NCI-H1694 treated with DMSO at 0.1 percent for 48 hours (cell line): ENCODE results near the gene MRPS26.
"Not testable (repeated sequence)": the region's sequence is repeated elsewhere in the genome, so short reads cannot be mapped to it uniquely, and the experiment has no call there.

Experiments
- DNase-seq: peaks from one replicate; lab custom pipeline; 2025; lab: John Stamatoyannopoulos, UW

The MRPS26 gene

DNA sequence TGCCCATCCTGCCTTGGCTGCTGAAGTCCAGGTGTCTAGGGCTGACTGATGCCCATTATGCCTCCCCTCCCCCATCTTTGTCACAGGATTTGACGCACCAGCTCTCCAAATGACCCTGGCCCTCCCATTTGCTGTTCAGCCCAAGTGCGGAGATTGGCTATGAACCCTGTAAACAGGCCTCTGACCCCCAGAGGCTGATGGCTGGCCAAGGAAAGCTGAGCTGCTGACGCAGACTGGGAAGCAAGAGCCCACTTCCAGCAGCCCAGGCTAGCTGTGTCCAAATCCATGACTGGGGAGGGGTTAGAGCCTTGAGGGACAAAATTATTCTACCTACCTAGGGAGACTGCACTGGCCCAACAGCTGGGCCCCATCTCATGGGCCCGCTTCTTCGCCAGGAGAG lies 3.2 kb upstream of the MRPS26 start:
- no peak for DNase-seq

DNA sequence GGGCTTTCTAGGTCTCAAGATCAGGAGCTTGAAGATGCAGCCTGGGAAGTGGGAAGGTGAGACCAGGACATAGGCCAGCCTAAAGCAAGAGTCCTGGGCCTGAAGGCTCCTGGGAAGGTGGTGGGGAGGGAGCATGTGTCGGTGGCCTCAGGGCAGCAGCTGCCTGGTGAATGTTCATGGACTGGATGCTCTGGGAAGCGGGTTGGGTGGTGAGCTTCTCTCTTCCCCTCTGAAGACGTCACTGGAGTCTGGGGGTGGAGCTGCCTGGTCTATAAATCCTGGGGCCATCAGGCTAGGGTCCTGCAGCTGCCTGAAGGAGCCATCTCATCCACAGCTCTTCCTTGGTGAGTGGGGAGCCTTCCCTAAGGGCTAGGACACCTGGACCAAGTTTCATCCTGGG lies 2.5 kb upstream of the MRPS26 start, which contains the start of gene GNRH2:
Gene GNRH2 (plus strand): TSS at position 301 of the 400 bp plus-strand sequence. CDS start 793 bp downstream, outside the sequence.
- DNase-seq = no peak

DNA sequence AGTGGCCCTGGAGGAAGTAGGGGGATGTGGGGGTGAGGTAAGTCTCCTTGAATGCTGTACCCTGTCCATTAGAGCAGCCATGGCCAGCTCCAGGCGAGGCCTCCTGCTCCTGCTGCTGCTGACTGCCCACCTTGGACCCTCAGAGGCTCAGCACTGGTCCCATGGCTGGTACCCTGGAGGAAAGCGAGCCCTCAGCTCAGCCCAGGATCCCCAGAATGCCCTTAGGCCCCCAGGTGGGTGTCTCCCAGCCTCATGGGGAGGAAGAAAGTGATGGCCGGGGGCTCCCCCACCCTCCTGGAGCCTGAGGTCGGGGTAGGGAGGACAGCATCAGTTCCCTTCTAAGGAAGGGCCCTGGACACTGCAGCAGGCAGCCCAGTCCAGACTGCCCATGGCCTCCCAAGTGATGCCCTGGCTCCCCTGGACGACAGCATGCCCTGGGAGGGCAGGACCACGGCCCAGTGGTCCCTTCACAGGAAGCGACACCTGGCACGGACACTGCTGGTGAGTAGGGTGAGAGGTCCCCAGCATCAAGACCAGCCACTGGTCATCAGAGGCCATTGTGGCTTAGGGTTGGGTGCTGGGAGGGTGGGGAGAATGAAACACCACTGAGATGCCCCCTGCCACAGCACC lies 1.4 kb upstream of the MRPS26 start:
- no peak for DNase-seq

DNA sequence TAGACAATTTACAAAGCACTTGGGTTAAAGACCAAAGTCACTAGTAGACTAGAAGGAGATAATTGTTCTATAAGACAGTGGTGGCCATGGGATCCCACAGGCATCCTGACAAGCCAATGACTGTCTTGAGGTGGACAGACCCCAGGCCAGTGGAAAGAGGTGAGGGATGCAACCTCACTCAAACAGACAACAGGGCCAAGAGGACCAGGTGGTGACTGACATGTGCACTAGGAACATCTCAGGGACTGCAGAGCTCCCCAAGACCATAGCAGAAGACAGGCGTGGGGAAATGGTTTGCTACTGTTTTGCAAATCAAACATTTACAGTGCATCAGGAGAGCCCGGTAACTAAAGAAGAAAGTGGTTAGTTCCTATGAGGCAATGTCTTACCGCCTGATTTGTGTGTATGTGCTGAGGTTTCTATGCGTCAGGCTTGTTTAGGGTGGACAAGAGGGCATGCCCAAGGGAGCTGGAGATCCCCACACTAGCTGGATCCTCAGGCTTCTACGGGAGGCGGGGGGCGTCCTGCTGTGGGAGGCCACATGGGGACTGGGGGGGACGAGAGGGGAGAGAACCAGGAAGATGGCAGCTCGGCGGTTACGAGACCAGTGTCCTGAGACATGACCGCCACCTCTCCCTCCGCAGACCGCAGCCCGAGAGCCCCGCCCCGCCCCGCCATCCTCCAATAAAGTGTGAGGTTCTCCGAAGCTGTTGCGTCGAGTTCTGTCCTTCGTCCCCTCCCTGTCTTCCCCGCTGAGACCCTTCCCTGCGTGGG lies 623 bp upstream of the MRPS26 start:
- DNase-seq = peak; percentile 57

DNA sequence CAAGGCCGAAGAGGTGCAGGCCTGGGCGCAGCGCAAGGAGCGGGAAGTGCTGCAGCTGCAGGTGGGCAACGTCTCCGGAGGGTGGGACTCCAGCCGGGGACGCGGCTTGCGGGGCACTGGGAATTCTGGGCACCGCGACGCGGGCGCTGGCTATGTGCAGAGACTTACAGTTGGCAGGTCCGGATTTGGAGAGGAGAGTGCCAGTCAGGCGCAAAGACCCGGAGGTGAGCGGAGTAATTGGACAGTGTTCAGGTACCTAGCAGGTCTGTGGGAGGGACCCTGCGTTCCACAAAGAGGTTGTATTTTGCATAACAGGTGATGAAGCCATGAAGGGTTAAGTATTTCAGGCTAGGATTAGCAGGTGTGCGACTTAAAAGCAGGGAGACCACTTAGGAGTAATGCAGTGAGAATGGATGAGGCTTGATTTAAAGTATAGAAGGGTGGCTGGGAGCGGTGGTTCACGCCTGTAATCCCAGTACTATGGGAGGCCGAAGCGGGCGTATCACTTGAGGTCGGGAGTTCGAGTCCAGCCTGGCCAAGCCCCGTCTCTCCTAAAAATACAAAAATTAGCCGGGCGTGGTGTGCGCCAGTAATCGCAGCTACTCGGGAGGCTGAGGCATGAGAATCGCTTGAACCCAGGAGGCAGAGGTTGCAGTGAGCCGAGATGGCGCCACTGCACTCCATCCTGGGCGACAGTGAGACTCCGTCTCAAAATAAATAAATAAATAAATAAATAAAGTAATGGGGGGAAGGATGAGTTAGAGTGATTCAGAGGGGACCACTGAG lies 1.0 kb downstream of the MRPS26 start:
- DNase-seq = no peak

DNA sequence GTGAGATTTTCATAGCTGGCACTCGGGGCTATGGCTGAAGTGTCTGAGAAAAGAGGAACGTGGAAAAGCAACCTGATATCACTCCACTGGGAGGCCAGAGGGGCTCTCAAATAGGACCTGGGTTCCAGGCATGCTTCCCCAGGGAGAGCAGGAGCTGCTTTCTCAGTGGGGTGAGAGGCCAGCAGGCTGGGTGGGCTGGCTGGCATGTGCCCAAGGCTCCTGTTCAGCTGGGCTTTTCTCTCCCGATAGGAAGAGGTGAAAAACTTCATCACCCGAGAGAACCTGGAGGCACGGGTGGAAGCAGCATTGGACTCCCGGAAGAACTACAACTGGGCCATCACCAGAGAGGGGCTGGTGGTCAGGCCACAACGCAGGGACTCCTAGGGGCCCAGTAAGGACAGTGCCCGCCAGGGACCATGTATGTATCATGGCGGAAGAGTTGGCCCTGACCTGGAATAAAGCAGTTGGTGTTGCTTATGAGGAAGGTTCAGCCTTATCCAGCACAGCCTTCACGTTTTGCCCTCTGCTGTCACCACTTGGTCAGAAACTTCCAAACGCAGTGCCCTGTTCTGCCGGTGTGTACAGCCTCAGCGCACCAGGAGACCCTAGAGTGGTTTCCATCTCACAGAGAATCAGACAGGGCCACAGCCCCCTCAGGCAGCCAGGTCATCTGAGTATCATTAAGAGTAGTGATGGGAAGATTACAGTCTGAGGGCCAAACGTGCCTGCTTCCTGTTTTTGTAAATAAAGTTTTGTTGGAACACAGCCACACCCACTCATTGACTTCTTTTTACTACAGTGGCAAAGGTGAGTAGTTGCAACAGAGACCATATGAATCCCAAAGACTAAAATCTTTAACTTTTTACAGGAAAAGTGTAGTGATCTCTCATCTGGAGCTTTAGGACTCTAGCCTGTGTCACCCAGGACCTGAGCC lies 1.9 kb downstream of the MRPS26 start:
- no peak for DNase-seq

DNA sequence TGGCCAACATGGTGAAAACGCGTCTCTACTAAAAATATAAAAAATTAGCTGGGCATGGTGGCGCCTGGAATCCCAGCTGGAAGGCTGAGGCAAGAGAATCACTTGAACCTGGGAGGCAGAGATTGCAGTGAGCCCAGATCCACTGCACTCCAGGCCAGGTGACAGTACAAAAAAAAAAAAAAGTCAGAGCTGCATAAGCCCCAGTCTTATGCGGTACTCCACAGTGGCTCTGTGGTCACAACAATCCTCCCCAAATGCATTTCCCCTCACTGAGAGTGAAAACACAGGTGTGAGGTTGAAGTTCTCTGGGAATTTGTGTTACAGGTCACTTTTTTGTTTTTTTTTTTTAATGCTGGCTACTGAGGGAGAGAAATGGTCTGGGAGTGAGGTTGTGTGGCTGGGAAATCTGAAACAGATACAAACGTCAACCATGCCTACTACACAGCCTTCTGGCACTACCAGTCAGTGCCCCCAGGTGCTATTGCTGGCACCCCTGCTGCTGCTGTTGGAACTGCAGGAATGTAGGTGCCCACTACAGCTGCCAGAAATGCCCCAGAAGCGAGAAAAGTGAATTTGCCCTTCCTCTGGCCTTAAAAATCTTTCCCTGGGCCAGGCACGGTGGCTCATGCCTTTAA lies 5.7 kb downstream of the MRPS26 start:
- DNase-seq = no peak

DNA sequence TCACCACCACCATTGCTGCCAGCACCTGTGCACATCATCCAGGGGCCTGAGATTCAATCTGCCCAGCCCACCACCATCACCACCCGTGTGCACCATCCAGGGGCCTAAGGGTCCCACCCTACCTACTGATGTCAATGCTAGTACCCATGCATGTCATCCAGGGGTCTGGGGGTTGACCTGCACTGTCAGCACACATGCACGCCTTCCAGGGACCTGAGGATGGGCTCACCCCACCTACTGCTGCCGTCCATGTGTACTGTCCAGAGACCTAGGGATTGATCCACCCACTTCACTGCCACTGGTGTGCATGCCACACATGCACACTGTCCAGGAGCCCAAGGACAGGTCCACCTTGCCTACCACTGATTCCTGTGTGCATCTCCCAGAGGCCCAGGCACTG lies 13.6 kb downstream of the MRPS26 start:
- DNase-seq = no peak

DNA sequence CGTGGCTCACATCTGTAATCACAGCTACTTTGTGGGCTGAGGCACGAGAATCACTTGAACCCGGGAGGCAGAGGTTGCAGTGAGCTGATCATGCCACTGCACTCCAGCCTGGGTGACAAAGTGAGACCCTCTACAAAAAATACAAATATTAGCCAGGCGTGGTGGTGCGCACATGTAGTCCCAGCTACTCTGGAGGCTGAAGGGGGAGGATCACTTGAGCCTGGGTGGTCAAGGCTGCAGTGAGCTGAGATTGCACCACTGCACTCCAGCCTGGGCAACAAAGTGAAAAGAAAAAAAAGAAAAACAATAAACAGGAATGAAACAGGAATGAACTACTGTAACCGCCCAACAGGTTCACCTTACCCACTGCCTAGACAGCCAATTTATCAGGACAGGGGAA lies 18.3 kb downstream of the MRPS26 start:
- DNase-seq = not testable (repeated sequence)

DNA sequence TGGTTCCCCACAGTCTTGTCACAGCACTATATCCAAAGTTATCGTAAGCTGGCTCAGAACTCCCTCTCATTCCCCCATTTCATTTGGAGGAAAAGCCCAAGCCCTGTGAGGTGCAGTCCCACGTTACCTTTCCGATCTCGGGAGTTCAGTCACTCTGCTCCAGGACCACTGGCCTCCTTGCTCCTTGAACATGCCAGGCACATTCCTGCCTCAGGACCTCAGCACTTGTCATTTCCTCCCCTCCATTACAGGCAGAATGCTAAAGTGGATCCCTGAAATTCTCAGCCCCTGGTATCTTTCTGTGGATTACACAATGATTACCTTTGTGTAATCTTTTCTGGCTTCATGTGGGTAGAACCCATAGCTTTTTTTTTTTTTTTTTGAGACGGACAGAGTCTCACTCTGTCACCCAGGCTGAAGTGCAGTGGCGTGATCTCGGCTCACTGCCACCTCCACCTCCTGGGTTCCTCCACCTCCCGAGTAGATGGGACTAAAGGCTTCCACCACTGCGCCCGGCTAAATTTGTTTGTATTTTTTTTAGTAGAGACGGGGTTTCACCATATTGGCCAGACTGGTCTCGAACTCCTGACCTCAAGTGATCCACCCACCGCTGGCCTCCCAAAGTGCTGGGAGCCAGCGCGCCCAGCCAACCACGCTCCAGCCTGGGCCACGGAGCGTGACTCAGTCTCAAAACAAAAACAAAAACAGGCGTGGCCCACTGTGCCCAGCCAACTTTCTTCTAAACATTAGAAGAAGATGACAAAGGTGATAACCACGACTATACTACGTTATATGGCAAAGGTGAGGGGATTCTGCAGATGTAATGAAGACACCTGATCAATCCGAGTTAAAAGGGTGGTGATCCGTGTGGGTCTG lies 21.5 kb downstream of the MRPS26 start:
- DNase-seq = no peak

DNA sequence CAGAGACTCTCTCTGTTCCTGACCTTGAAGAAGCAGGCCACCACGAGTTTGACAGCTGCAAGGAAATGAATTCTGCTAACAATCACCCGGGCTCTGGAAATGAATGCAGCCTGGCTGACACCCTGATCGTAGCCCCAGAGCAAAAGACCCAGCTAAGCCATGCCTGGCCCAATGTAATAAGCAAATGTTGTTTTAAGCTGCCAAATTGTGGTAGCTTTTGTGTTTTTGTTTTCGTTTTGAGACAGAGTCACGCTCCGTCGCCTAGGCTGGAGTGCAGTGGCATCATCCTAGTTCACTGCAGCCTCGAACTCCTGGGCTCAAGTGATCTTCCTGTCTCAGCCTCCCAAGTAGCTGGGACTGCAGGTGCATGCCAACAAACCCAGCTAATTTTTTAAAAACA lies 22.2 kb downstream of the MRPS26 start:
- DNase-seq = no peak

DNA sequence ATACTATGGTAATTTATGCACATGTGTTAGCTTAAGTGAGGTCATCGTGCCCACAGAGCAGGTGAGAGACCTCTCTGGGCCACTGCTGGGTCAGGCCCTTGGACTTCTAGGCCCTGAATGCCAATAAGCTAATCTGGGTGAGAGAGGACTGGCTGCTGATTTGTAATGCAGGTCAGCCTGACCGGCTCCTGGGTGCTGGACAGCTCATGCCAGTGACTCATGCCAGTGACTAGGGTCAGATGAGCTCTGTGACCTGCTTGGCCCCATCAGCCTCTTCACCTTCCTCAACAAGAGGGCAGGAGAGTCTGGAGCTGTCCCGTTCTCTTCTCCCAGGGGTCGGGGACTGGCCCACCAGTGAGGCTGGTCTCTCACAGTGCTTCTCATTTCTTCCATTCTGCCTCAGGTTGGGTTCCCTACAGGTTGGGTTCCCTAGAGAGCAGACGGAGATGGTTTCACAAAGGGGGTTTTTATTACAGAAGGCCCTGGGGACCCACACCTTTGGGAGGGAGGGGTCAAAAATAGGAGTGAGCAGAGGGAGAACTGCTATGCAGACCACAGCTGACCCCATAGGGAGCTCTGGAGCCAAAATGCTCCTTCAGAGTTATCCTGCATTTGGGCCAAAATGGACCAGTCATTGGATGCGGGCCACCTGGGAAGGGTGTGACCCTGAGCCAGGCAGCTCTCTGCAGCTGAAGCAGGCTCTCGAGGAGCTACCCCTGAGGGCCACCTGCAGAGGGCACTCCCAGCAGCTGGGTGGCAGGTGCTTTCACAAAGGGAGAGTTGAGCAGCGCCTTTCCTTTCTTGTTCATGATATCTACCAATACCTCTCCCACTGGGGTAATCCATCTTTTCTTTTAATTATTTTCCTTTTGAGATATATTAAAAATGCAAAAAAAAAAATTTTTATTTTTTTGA lies 23.4 kb downstream of the MRPS26 start:
- DNase-seq = no peak

DNA sequence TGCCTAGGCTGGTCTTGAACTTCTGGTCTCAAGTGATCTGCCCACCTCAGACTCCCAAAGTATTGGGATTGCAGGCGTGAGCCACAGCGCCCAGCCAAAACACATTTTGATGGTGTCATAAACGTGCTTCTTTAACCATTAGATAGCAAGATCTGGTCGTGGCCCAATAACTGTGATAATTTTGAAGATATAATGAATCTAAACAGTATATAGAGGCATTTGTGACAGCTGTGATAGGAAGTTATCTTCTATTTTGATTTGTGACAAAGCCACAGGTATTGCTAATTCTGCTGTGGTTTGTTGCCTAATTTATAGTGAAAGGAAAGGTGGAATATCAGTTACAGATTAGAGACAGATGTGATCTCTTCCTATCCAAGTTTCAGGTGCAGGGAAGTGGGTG lies 24.9 kb downstream of the MRPS26 start:
- DNase-seq = no peak

DNA sequence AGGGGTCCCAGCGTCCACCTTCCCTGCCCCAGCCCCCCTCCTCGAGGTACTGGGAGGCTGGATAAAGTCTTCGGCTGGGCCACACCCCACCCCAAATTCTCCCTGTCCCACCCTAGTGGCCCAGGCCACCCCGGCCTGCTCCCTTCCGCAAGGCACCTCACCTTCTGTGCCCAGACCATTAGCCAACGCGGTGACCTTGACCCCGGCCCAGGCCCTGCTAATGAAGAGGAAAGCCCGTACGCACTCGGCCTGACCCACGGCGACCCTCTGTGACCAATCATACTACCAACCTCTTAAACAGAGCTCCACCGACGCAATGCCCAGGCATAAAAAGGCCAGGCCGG lies 25.4 kb downstream of the MRPS26 start:
- no peak for DNase-seq

DNA sequence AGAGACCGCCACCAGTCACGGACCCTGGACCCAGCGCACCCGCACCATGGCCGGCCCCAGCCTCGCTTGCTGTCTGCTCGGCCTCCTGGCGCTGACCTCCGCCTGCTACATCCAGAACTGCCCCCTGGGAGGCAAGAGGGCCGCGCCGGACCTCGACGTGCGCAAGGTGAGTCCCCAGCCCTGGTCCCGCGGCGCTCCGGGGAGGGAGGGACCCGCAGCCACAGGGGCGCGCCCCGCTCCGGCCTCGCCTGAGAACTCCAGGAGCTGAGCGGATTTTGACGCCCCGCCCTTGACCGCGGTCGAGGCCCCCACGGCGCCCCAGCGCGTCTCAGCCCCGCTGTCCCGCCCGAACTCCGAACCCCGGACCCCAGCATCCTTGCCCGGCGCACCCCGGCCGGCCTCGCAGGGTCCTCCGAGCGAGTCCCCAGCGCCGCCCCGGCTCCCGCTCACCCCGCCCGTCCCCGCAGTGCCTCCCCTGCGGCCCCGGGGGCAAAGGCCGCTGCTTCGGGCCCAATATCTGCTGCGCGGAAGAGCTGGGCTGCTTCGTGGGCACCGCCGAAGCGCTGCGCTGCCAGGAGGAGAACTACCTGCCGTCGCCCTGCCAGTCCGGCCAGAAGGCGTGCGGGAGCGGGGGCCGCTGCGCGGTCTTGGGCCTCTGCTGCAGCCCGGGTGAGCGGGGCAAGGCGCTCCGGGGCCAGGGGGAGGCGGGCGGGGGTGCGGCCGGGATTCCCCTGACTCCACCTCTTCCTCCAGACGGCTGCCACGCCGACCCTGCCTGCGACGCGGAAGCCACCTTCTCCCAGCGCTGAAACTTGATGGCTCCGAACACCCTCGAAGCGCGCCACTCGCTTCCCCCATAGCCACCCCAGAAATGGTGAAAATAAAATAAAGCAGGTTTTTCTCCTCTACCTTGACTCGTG lies 26.0 kb downstream of the MRPS26 start, which contains the start of gene OXT:
Gene OXT (plus strand): TSS at position 11 of the 920 bp plus-strand sequence. CDS start 36 bp downstream, at position 47.
- no peak for DNase-seq

DNA sequence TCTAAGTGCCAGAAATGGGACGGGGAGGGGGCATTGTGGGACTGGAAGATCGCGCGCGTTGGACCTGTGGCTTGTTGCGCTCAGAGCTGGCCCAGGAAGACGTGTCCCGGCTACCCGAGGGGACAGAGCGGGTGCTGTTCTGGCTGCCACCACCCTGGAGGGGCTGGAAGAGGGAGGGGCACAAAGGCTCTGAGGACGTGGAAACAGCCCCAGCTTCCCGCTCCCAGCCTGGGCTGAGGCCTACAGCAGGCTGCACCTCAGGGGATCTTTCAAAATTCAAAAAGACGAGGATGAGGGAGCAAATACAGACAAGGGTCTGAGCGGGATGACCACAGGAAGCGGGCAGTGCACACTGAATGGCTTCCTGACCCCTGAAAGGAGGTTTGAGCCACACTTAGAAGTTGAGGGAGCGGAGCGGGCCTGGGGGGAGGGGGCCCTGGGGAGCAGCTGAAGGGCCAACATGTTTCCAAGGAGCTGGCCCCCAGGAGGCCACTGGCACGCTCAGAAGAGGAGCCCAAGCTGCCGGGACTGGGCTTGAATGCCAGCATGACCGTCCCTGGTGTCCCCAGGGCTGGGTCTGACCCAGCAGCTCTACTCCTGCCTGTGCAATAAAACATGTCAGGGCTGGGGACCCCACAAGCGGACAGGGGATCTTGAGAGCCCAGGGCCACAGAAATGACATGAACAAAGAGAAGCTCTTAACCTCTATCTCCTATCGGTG lies 26.8 kb downstream of the MRPS26 start:
- DNase-seq = no peak

DNA sequence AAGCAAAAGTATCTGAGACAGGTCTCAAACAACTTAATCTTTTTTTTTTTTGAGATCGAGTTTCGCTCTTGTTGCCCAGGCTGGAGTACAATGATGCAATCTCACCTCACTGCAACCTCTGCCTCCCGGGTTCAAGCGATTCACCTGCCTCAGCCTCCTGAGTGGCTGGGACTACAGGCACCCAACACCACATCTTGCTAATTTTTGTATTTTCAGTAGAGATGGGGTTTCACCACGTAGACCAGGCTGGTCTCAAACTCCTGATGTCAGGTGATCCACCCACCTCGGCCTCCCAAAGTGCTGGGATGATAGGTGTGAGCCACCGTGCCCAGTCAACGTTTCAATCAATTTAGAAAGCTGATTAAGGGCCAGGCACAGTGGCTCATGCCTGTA lies 27.4 kb downstream of the MRPS26 start:
- DNase-seq = not testable (repeated sequence)
